ENCODE measurements around the gene BACH2. TPM values are rescaled to one million over a fixed set of nuclear protein-coding genes. Genes with fewer than 3 reads are reported as not detected.
A peak's percentile ranks its signal among the peaks of the same experiment; 100 is the strongest.

The BACH2 gene
- total and polyA plus RNA-seq, 9 of the 15 experiments (the other 6 are each of a cell fraction or from before 2014, with no cell fraction given), result 0.06 to 3.1 (median 0.59) TPM

DNA sequence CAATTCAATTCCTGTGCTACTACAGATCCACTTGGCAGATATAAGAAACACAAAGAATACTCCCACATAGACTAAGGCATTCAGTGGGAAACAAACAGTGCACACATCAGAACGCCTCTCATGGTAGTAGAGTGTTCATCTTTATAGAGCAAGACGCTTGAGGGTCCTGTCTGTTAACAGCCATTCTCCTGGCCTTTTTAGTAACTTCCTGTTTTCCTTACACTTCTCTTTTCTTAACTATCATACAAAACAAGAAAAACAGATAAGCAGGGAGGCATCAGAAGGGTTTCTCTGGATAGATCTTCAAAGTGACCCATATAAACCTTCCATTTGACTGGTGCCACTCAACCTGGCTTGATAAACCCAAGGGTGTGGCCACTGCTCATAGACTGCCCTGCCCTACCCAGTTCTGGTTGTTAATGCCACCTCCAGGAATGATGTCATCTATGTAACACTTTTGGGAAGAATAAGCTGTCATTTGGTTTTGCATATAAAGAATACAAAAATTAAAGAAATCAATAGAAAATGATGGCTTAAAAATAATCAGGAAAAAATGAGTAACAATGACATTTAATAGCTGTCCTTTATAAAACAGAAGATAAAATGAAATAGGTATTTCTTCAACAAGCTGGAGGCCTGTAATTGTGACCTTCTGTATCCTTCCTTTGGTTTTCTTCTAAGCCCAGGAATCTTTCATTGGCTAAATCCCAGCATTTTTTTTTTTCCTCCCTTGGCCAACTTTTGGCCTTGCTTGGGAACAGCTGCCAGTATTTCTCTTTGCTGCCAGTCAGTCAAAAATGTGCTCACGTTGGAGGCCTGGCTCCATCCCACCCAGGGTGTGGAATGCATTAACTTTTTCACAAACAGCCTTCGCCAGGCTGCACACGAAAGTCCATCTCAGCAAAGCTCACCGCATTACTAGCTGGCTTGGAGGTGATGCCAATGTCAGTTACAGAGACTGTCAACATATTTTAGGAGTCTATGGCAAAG is 298.9 kb downstream of the BACH2 start:
- BruUV-seq (replicated peaks), result no TSS peak
- in situ Hi-C loops (cut with MboI) (no loop called here), intact Hi-C loops (cut with micrococcal nuclease) (no loop called here)
- H3K9me1 ChIP-seq (ENCODE audit: control insufficient read depth, insufficient read depth, low read length), result no peaks in the 10 kb centered on the region
- no peaks in the 10 kb centered on the region for H3K4me1 ChIP-seq (replicated peaks in 1 of 2; ENCODE audit: control insufficient read depth in 2 of 2, insufficient read depth in 2 of 2, low read length in 2 of 2)
- no peak for FAIRE-seq
- no peak overlapping the region for H3K4me3 ChIP-seq
- no peak overlapping the region for H3K27ac ChIP-seq (ENCODE audit: extremely low read depth, low read depth, low read length)
- DNase-seq (ENCODE audit: extremely low read depth in 1 of 4, low spot score in 3 of 4), result no peak
- no peaks in the 10 kb centered on the region for H3K79me2 ChIP-seq (ENCODE audit: control insufficient read depth, insufficient read depth, low read length)
- POLR2A ChIA-PET, result no interaction called here
- no peaks in the 10 kb centered on the region for H3K36me3 ChIP-seq (ENCODE audit: control insufficient read depth, insufficient read depth, low read length)
- WGBS (ENCODE audit: insufficient coverage, low coverage, missing lambda C conversion rate), result 15% methylated on average over 6 of the region's 6 CpGs
- no peak for ATAC-seq
- no peak overlapping the region for H3K4me2 ChIP-seq (ENCODE audit: insufficient read depth, low read length)
- no peak overlapping the region for H3K9ac ChIP-seq (ENCODE audit: insufficient read depth in 1 of 2, low read depth in 2 of 2, low read length in 2 of 2)
- no peaks in the 10 kb centered on the region for H3K27me3 ChIP-seq (ENCODE audit: control insufficient read depth in 2 of 2, insufficient read depth in 2 of 2, low read length in 2 of 2)
- H4K20me1 ChIP-seq (replicated peaks; ENCODE audit: control insufficient read depth, insufficient read depth, low read length), result no peaks in the 10 kb centered on the region
- no peaks in the 10 kb centered on the region for H3K9me3 ChIP-seq (replicated peaks; ENCODE audit: control insufficient read depth, insufficient read depth, low read depth, low read length)
- no peak overlapping the region for H2AFZ ChIP-seq (ENCODE audit: low read depth, low read length)
- CTCF ChIA-PET (ENCODE audit: low intra/inter-chr PET ratio), result no interaction called here
- TF ChIP-seq SPI1 (IDR thresholded peaks at IDR 0.05; ENCODE audit: borderline replicate concordance, low read depth, low read length), result peak; percentile 60; the same call in 1 of the 2 replicates
- TF ChIP-seq CEBPB (tag; IDR thresholded peaks at IDR 0.05), result no peak
- peak; percentile 4 for TF ChIP-seq MEIS2 (IDR thresholded peaks at IDR 0.05; ENCODE audit: partially characterized antibody)
- TF ChIP-seq, protein P1, sequence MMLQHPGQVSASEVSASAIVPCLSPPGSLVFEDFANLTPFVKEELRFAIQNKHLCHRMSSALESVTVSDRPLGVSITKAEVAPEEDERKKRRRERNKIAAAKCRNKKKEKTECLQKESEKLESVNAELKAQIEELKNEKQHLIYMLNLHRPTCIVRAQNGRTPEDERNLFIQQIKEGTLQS (IDR thresholded peaks at IDR 0.05), result peak; percentile 28; the same call in 1 of the 2 replicates
- TF ChIP-seq, protein P1 (CRISPR knock-in tag; conservative IDR thresholded peaks at IDR 0.05), result no peak
- 0 out of 2 replicates have a peak, but pooled peaks have one; percentile 22 for TF ChIP-seq TCF3 (CRISPR knock-in tag; IDR thresholded peaks at IDR 0.05)
- peak; percentile 59; the same call in 1 of the 2 replicates for TF ChIP-seq ZKSCAN8 (CRISPR knock-in tag; IDR thresholded peaks at IDR 0.05)
- TF ChIP-seq PHB (CRISPR knock-in tag; IDR thresholded peaks at IDR 0.05), result no peak
- peak in 1 of 2 experiments; percentile 65; a peak in 1 of 4 replicates for TF ChIP-seq SRF (CRISPR knock-in tag; IDR thresholded peaks at IDR 0.05)
- TF ChIP-seq ZNF766 (CRISPR knock-in tag; conservative IDR thresholded peaks at IDR 0.05), result peak; percentile 47; the same call in 1 of the 2 replicates

Data from K562 (cell line).